B cell (primary cell): ENCODE data around the gene TRAM2. TPM values are rescaled to one million over a fixed set of nuclear protein-coding genes. Genes with fewer than 3 reads are reported as not detected.

Experiments
- ATAC-seq: fragments of 200-7000 bp; cut with Tn5 transposase; one replicate; pipeline ENCODE4 v1.10.0; 2021; ENCODE audit warnings: low read depth, mild to moderate bottlenecking, moderate number of reproducible peaks, moderate library complexity
- CTCF ChIA-PET: fragments of 350-600 bp; sonication (Branson Sonifier 250); formaldehyde crosslinking; loops from one replicate; lab custom pipeline; 2021; ENCODE audit warnings: antibody characterized with exemption, inconsistent platforms; lab: Charles Lee
- POLR2A ChIA-PET: fragments of 350-600 bp; sonication (Branson Sonifier 250); formaldehyde crosslinking; loops from one replicate; lab custom pipeline; 2021; ENCODE audit warnings: antibody characterized with exemption; lab: Charles Lee
- DNase-seq: peaks from one replicate; pipeline ENCODE4 v3.0.0; 2013
- H2AFZ ChIP-seq: 2 replicates; pipeline ENCODE4 v1.6.1; 2012; ENCODE audit warnings: mild to moderate bottlenecking, low read depth, low read length; ENCODE audit not compliant: insufficient read depth, poor library complexity, severe bottlenecking
- H3K27ac ChIP-seq, 2 donors: 1 replicate in 1 of 2; 2 replicates in 1 of 2; pipeline ENCODE4 v1.5.1; 2012 to 2013; ENCODE audit warnings: low read length in 2 of 2, mild to moderate bottlenecking in 2 of 2, moderate library complexity in 1 of 2
- H3K27me3 ChIP-seq, 4 experiments: fragments of 200-600 bp in 1 of 4; sonication (generic) in 1 of 4; replicated peaks in 1 of 4; 1 replicate in 2 of 4; 2 replicates in 2 of 4; pipeline versions ENCODE4 v1.6.1 to v1.7.0; 2013 to 2016; ENCODE audit warnings: low read length in 3 of 4, mild to moderate bottlenecking in 2 of 4, mixed read lengths in 1 of 4, moderate library complexity in 1 of 4; ENCODE audit not compliant: insufficient read depth in 4 of 4, control insufficient read depth in 3 of 4; ENCODE audit errors: control extremely low read depth in 1 of 4
- H3K36me3 ChIP-seq, 2 experiments: replicated peaks in 1 of 2; 1 replicate in 1 of 2; 2 replicates in 1 of 2; pipeline versions ENCODE4 v1.6.1 to v1.7.1; 2013; ENCODE audit warnings: low read length in 1 of 2; ENCODE audit not compliant: insufficient read depth in 2 of 2, control insufficient read depth in 1 of 2; ENCODE audit errors: control extremely low read depth in 1 of 2, extremely low read depth in 1 of 2
- H3K4me1 ChIP-seq, 2 donors: fragments of 200-600 bp in 1 of 2; sonication (generic) in 1 of 2; 1 replicate in 1 of 2; 2 replicates in 1 of 2; pipeline versions ENCODE4 v1.5.1 to v1.6.1; 2013 to 2017; ENCODE audit warnings: low read length in 2 of 2; ENCODE audit not compliant: control insufficient read depth in 2 of 2, insufficient read depth in 2 of 2
- H3K4me2 ChIP-seq: replicated peaks from 2 replicates; pipeline ENCODE3; 2012; ENCODE audit warnings: mild to moderate bottlenecking, low read depth, low read length; ENCODE audit not compliant: poor library complexity, severe bottlenecking
- H3K4me3 ChIP-seq, 5 experiments: fragments of 200-600 bp in 1 of 5; sonication (generic) in 1 of 5; 1 replicate in 3 of 5; 2 replicates in 2 of 5; pipeline versions ENCODE4 v1.5.1 to v1.7.0; 2011 to 2016; ENCODE audit warnings: low read length in 4 of 5, mild to moderate bottlenecking in 4 of 5, low read depth in 2 of 5, control low read depth in 1 of 5, moderate library complexity in 1 of 5; ENCODE audit not compliant: insufficient read depth in 1 of 5; ENCODE audit errors: control extremely low read depth in 1 of 5, extremely low read depth in 1 of 5
- H3K79me2 ChIP-seq: fragments of 200-600 bp; sonication (generic); one replicate; pipeline ENCODE4 v1.6.0; 2016; ENCODE audit warnings: low read length; ENCODE audit not compliant: control insufficient read depth, insufficient read depth
- H3K9ac ChIP-seq: fragments of 200-600 bp; sonication (generic); 2 replicates; pipeline ENCODE4 v1.6.1; 2017; ENCODE audit warnings: mild to moderate bottlenecking, low read length, moderate library complexity
- H3K9me3 ChIP-seq, 3 donors: one replicate each; pipeline versions ENCODE4 v1.6.1 to v1.7.1; 2013; ENCODE audit warnings: low read length in 2 of 3; ENCODE audit not compliant: control insufficient read depth in 2 of 3, insufficient read depth in 1 of 3; ENCODE audit errors: control extremely low read depth in 1 of 3
- H4K20me1 ChIP-seq: 2 replicates; pipeline ENCODE4 v1.6.0; 2012; ENCODE audit warnings: mild to moderate bottlenecking, low read length; ENCODE audit not compliant: insufficient read depth, control insufficient read depth, poor library complexity, severe bottlenecking
- H3K27ac Mint-ChIP-seq: one replicate; pipeline ENCODE4 v1.8.0; 2021; ENCODE audit warnings: mixed read lengths
- H3K27me3 Mint-ChIP-seq: one replicate; pipeline ENCODE4 v1.8.0; 2021; ENCODE audit warnings: mixed read lengths
- H3K4me1 Mint-ChIP-seq: one replicate; pipeline ENCODE4 v1.8.0; 2021; ENCODE audit warnings: mixed read lengths
- H3K4me3 Mint-ChIP-seq: one replicate; pipeline ENCODE4 v1.8.0; 2021; ENCODE audit warnings: mixed read lengths
- H3K9me3 Mint-ChIP-seq: one replicate; pipeline ENCODE4 v1.8.0; 2022; ENCODE audit warnings: mixed read lengths; ENCODE audit not compliant: insufficient read depth
- CTCF ChIP-seq: fragments of 200-600 bp; IDR thresholded peaks from one replicate; pipeline ENCODE4 v1.8.0; 2022; ENCODE audit warnings: antibody characterized with exemption, mild to moderate bottlenecking
- EZH2 ChIP-seq: IDR thresholded peaks from 2 replicates; pipeline ENCODE4 v1.6.1; 2012; ENCODE audit warnings: borderline replicate concordance, low read depth, mild to moderate bottlenecking, moderate library complexity, low read length; ENCODE audit not compliant: insufficient read depth, poor library complexity, severe bottlenecking
- WGBS: methylation state at CpG from one replicate; pipeline ENCODE4 v1.1.5; 2013; ENCODE audit warnings: missing lambda C conversion rate; ENCODE audit not compliant: insufficient coverage; 5-methylcytosine and 5-hydroxymethylcytosine counted together
- intact Hi-C: fragments of 100-400 bp; cut with micrococcal nuclease; formaldehyde crosslinking; loops from one replicate; pipeline ENCODE4 v1.10.0; 2022
- polyA minus RNA-seq: library from RNA; depleted of rRNA, polyadenylated mRNA; stranded (reverse); fragments of >200 nt; gene quantifications from 2 replicates; pipeline ENCODE4 v1.2.3, GENCODE V29; 2012
- polyA plus RNA-seq: library from polyadenylated mRNA; depleted of rRNA; stranded (reverse); fragments of >200 nt; gene quantifications from 2 replicates; pipeline ENCODE4 v1.2.3, GENCODE V29; 2012
- total RNA-seq, 2 donors: library from RNA; stranded (reverse); fragments of 120-200 nt in 1 of 2; gene quantifications; 1 replicate in 1 of 2; 2 replicates in 1 of 2; pipeline versions ENCODE4 v1.2.3 to v1.2.4, GENCODE V29; 2013 to 2022

TRAM2 gene
- total RNA-seq (13.3 and 14.0 TPM in 2 replicates), polyA plus RNA-seq (9.0 and 9.8 TPM in 2 replicates), polyA minus RNA-seq (7.4 and 8.6 TPM in 2 replicates)
- total RNA-seq (2013), result 6.9 TPM

- Histone ChIP-seq H3K79me2 (peaks cover 38% of the 10 kb centered on the region), H2AFZ (peak within 1 kb of the TSS; percentile 89), H3K4me2 (peak within 1 kb of the TSS; percentile 92), H3K9me3 (no peaks in the 10 kb centered on the region), H3K36me3 (peaks cover 0 to 4% of the 10 kb centered on the region in 2 experiments), H3K4me3 (peak within 1 kb of the TSS; percentile 63 to 88 (median 79)), H3K27me3 (no peaks in the 10 kb centered on the region), H3K27ac (peak within 1 kb of the TSS; percentile 66 to 92), H4K20me1 (peaks cover 18% of the 10 kb centered on the region), H3K9ac (peak within 1 kb of the TSS; percentile 82), H3K4me1 (peaks cover 32 to 35% of the 10 kb centered on the region in 2 donors)
- ATAC-seq, result peak; percentile 79
- Mint-ChIP-seq H3K4me3 (peak within 1 kb of the TSS; percentile 94), H3K4me1 (peaks cover 46% of the 10 kb centered on the region), H3K27me3 (no peaks in the 10 kb centered on the region), H3K27ac (peak within 1 kb of the TSS; percentile 83), H3K9me3 (no peaks in the 10 kb centered on the region)
- ChIA-PET CTCF (interaction anchor here (0.6 to 3.3 kb wide), 15 partner anchors 10 to 488 kb away, joined by 3 to 32 read pairs (median 5); partner anchors contain the start of genes EFHC1, FBXO9 and MCM3), POLR2A (interaction anchor here (1.6 kb wide), 1 partner anchor 18 kb away, joined by 5 read pairs; no protein-coding TSS in a partner anchor)
- peak; percentile 89 for DNase-seq
- intact Hi-C loops, result loop anchor here (2.0 to 5.0 kb wide), 4 partner anchors 80 to 1215 kb away; partner anchors contain the start of gene PAQR8
- TF ChIP-seq CTCF, result no peak
- WGBS, result under 1% methylated on average over 79 of the region's 84 CpGs
These were observed at the start of gene TRAM2 for GRCh38 chr6:52577022-52577777. Gene TRAM2, minus strand, starts transcription at chr6:52577060. Its CDS starts 145 bp downstream, at chr6:52576915.

- peaks cover 11% of the 10 kb centered on the region for H3K27me3 Mint-ChIP-seq
- H3K4me3 Mint-ChIP-seq, result no peak overlapping the region
- CTCF ChIA-PET, result no interaction called here
These were observed 46.0 kb upstream of the TRAM2 start for GRCh38 chr6:52622810-52623209.

More at GRCh38 chr6:52622810-52623209, 46.0 kb upstream of the TRAM2 start:
- Histone ChIP-seq H3K4me2 (no peak overlapping the region), H3K4me3 (no peak overlapping the region), H3K9me3 (peaks cover 0 to 3% (median 0%) of the 10 kb centered on the region in 3 donors), H2AFZ (no peak overlapping the region), H3K79me2 (no peaks in the 10 kb centered on the region), H3K27ac (no peak overlapping the region), H3K4me1 (no peaks in the 10 kb centered on the region), H4K20me1 (no peaks in the 10 kb centered on the region), H3K36me3 (no peaks in the 10 kb centered on the region), H3K27me3 (peaks cover 0 to 5% (median 2%) of the 10 kb centered on the region in 4 experiments), H3K9ac (no peak overlapping the region)
- ATAC-seq (no peak), DNase-seq (no peak)
- Mint-ChIP-seq H3K27ac (no peak overlapping the region), H3K9me3 (no peaks in the 10 kb centered on the region), H3K4me1 (no peaks in the 10 kb centered on the region)
- no peak for TF ChIP-seq EZH2
- TF ChIP-seq CTCF, result no peak
- WGBS, result no CpG with 5 or more reads among the region's 2 CpGs
- POLR2A ChIA-PET, result no interaction called here
- intact Hi-C loops, result no loop called here
